NT2/D1 (cell line): ENCODE data around the gene GID4.

Experiments
- DNase-seq: peaks from one replicate; pipeline ENCODE4 v3.0.0-alpha.2; 2011; ENCODE audit warnings: low read depth, low spot score
- H3K27me3 ChIP-seq: 2 replicates; pipeline ENCODE4 v1.6.0; 2011; ENCODE audit warnings: mild to moderate bottlenecking; ENCODE audit not compliant: insufficient read length, insufficient read depth
- H3K36me3 ChIP-seq: 2 replicates; pipeline ENCODE4 v1.6.1; 2011; ENCODE audit warnings: mild to moderate bottlenecking, low read length, mixed read lengths; ENCODE audit not compliant: insufficient read depth, insufficient read length
- H3K4me1 ChIP-seq: 2 replicates; pipeline ENCODE4 v1.5.1; 2011; ENCODE audit not compliant: insufficient read depth, insufficient read length
- H3K4me3 ChIP-seq: 2 replicates; pipeline ENCODE4 v1.5.1; 2011; ENCODE audit warnings: low read depth; ENCODE audit not compliant: insufficient read length
- H3K9ac ChIP-seq: 2 replicates; pipeline ENCODE4 v1.6.0; 2011; ENCODE audit warnings: low read depth; ENCODE audit not compliant: insufficient read length
- H3K9me3 ChIP-seq: 2 replicates; pipeline ENCODE4 v1.5.1; 2011; ENCODE audit warnings: mild to moderate bottlenecking, low read length; ENCODE audit not compliant: insufficient read depth
- SUZ12 ChIP-seq: IDR thresholded peaks from 2 replicates; pipeline ENCODE4 v1.6.1; 2011; ENCODE audit not compliant: insufficient read length, insufficient read depth; ENCODE audit errors: extremely low read depth
- YY1 ChIP-seq: IDR thresholded peaks from 2 replicates; pipeline ENCODE4 v1.6.1; 2011; ENCODE audit not compliant: insufficient read length, insufficient read depth
- ZNF274 ChIP-seq: IDR thresholded peaks from 2 replicates; pipeline ENCODE4 v1.6.1; 2011; ENCODE audit warnings: mild to moderate bottlenecking, low read depth, low read length

Gene GID4

DNA sequence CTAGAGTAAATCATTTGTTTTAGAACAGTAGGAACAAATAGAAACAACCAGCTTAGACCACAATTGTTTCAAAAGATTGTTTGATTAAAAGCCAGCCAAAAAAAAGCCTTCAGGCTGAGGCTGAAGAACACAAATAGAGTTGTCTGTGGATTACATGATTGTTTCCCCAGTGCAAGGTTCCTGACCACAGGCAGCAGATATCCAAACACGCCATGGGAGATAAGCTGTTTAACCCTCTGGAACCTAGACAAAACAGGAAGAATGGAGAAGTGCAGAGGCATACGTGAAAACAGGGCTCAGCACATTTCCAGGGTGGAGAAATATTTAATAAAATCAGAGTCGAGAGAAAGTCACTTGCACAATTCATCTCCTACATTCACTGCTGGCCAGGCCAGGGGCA, 21.2 kb upstream of the GID4 start:
- Histone ChIP-seq H3K9me3 (no peaks in the 10 kb centered on the region), H3K9ac (no peak overlapping the region), H3K4me1 (peaks cover 3% of the 10 kb centered on the region), H3K27me3 (no peaks in the 10 kb centered on the region), H3K4me3 (no peak overlapping the region), H3K36me3 (peaks cover 42% of the 10 kb centered on the region)
- TF ChIP-seq YY1 (no peak), ZNF274 (no peak), SUZ12 (no peak)
- no peak for DNase-seq

DNA sequence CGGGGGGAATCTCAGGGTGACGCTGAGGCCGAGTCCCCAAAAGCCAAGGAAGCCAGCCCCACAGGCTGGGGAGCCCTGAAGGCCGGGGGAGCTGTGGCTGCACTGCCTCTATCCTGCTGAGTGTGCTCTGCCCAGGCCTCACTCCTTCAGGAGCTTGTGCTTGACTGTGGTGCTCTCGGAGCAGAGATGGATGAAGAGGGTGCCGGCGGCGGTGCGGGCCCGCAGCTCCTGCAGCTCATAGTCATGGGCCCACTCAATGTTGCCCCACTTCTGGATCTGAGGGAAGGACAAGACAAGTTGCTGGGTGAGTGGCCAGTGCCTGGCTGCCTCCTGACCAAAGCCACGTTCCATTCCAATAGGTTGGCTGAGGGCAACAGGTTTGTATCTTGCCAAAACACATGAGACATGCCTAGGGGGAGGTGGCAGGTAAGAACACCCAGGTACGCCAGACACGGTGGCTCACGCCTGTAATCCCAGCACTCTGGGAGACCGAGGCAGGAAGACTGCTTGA, 20.7 kb upstream of the GID4 start:
- no peak overlapping the region for H3K4me3 ChIP-seq
- H3K9me3 ChIP-seq, result no peaks in the 10 kb centered on the region
- no peak overlapping the region for H3K9ac ChIP-seq
- peaks cover 42% of the 10 kb centered on the region for H3K36me3 ChIP-seq
- TF ChIP-seq ZNF274, result no peak
- no peak for TF ChIP-seq YY1
- TF ChIP-seq SUZ12, result no peak
- no peaks in the 10 kb centered on the region for H3K27me3 ChIP-seq
- H3K4me1 ChIP-seq, result peaks cover 3% of the 10 kb centered on the region
- DNase-seq, result no peak

DNA sequence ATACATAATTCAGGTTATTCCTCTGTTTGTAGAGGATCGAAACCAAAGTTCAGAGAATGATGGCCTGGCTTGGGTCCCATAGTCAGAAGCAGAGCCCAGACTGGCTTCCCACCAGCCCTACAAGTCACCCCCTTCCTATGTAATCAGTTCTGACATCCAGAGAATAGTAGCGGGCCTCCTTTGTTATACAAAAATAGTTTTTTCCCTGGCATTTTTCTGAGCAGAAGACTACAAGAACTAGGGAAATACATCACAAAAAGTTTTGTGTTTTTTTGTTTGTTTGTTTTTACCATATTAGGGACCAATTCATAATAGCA, 19.4 kb upstream of the GID4 start:
- no peak for TF ChIP-seq ZNF274
- TF ChIP-seq SUZ12, result no peak
- no peak for TF ChIP-seq YY1
- Histone ChIP-seq H3K4me1 (peaks cover 3% of the 10 kb centered on the region), H3K4me3 (no peak overlapping the region), H3K36me3 (peaks cover 47% of the 10 kb centered on the region), H3K9me3 (no peaks in the 10 kb centered on the region), H3K27me3 (no peaks in the 10 kb centered on the region), H3K9ac (no peak overlapping the region)
- no peak for DNase-seq

DNA sequence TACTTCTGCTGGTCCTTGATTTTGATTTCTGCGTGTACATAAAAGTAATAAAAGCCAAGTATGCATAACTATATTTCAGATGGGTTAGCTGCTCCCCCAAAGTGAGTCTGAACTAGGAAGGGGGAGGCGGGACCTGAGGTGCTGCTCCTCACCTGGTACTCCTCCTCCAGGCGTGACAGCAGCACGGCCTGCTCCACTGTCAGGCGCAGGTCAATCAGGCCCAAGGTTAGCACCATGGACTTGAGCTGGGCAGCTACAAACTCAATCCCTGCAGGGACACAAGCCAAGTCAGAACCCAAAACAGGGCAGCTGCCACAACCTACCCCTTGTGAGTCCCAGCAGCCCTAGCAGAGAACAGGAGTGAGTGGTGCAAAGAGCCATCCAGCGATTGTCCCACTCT, 18.2 kb upstream of the GID4 start:
- H3K4me3 ChIP-seq, result no peak overlapping the region
- no peak overlapping the region for H3K9ac ChIP-seq
- TF ChIP-seq ZNF274 (no peak), SUZ12 (no peak), YY1 (no peak)
- no peak for DNase-seq
- peaks cover 44% of the 10 kb centered on the region for H3K36me3 ChIP-seq
- H3K27me3 ChIP-seq, result no peaks in the 10 kb centered on the region
- peaks cover 3% of the 10 kb centered on the region for H3K4me1 ChIP-seq
- no peaks in the 10 kb centered on the region for H3K9me3 ChIP-seq

DNA sequence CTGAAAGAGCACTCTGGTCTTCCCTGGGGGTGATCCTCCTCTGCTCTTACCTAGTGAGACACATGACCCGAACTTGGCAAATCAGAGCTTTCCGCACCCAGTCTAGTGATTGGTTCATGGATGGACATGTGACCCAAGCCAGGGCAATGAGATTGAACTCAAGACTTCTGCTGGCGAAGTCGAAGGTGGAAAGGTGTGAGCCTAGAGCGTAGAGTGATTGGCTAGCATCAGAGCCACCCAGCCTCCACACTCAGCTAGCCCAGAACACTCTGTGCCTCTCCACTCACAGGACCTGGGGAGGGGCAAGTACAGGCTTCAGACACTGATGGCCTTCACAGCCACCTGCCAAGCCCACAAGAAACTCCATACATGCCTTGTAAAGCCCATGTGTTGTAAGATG, 17.8 kb upstream of the GID4 start:
- H3K4me1 ChIP-seq, result peaks cover 3% of the 10 kb centered on the region
- no peak for TF ChIP-seq ZNF274
- TF ChIP-seq YY1, result no peak
- TF ChIP-seq SUZ12, result no peak
- no peak for DNase-seq
- H3K4me3 ChIP-seq, result no peak overlapping the region
- no peaks in the 10 kb centered on the region for H3K27me3 ChIP-seq
- H3K36me3 ChIP-seq, result peaks cover 47% of the 10 kb centered on the region
- no peaks in the 10 kb centered on the region for H3K9me3 ChIP-seq
- no peak overlapping the region for H3K9ac ChIP-seq

DNA sequence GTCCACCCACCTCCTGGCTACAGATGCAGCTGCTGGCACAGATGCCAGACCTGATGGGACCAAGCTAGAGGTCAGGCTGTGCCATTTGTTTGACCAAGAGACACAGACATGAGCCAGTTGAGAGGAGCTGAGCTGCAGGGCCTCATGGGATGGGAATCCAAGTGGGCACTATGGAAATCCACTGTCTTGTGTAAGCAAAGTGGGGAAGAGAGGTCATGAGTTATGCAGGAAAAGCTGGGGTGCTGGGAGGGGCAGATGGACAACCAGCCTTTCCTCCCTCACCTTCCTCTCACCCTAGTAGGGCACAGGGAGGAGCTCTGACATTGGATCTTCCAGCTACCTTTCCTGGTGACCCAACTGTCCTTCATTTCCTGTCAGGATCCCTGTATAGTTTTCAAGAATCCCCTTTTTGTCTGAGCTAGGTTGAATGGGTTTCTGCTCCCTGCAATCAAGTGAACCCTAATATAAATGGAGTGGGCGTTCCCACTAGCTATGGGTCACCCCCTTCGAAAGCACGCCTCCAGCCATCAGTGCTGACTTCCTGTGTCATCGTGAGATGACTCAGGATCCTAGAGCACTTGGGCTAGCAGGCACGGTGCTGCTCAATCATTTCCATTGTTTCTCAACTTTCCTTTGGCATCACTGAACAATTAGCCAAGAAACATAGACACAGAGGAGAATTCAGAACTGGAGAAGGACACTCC, 13.8 kb upstream of the GID4 start:
- no peak for TF ChIP-seq ZNF274
- H3K4me3 ChIP-seq, result no peak overlapping the region
- no peak overlapping the region for H3K9ac ChIP-seq
- H3K27me3 ChIP-seq, result no peaks in the 10 kb centered on the region
- peaks cover 46% of the 10 kb centered on the region for H3K36me3 ChIP-seq
- no peaks in the 10 kb centered on the region for H3K4me1 ChIP-seq
- no peaks in the 10 kb centered on the region for H3K9me3 ChIP-seq
- DNase-seq, result no peak

DNA sequence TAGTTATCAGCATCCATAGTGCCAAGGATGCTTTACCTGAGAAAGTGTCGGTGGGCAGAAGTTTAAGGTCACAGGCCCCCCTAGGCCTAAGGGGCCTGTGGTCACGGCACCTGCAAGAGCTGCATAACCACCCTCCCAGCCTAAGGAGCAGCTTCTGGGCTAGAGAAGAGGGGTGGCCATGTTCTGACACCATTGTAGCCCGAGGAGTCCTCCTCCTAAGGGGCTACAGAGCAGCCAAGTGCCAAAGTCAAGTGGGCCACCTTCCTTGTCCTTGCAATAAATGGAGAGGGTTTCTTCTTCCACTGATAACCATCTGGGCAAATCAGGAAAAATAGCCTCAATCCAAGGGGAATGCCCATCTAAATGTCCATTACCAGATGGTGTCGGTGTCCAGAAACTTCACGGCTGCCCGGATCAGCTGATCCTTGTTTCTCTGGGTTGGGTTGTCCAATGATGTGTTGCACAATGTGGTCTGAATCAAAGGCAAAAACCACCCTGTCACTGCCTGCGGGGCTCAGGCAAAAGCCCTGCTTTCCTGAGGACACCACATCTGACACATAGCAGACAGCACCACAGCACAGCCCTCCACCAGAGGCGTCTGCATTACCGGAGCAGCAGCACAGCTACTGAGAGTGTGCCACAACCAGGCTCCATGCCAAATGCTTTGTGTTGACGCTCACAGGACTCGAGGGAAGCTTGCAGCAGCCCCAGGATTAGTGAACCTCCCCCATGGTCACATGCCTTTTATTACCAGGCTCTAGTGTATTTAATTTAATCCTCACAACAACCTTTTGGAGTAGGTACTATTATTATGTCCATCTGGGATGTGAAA, 13.0 kb upstream of the GID4 start:
- no peak overlapping the region for H3K4me3 ChIP-seq
- no peaks in the 10 kb centered on the region for H3K4me1 ChIP-seq
- DNase-seq, result no peak
- H3K36me3 ChIP-seq, result peaks cover 39% of the 10 kb centered on the region
- H3K9ac ChIP-seq, result no peak overlapping the region
- no peaks in the 10 kb centered on the region for H3K9me3 ChIP-seq
- H3K27me3 ChIP-seq, result no peaks in the 10 kb centered on the region
- TF ChIP-seq SUZ12 (no peak), ZNF274 (no peak)
